DOHH2 (cell line): Measurements from ENCODE around the gene STK17A.

Experiments used
- CTCF ChIP-seq: fragments of 200-600 bp; sonication (generic); IDR thresholded peaks from one replicate; pipeline ENCODE4 v1.5.1; 2014; ENCODE audit warnings: antibody characterized with exemption, mild to moderate bottlenecking, low read depth, low read length; ENCODE audit not compliant: poor library complexity, severe bottlenecking
- EZH2phosphoT487 ChIP-seq: fragments of 200-600 bp; sonication (generic); IDR thresholded peaks from 2 replicates; pipeline ENCODE4 v1.6.1; 2017; ENCODE audit warnings: borderline replicate concordance, mild to moderate bottlenecking, antibody characterized with exemption, low read length, moderate library complexity, mixed read lengths

DNA sequence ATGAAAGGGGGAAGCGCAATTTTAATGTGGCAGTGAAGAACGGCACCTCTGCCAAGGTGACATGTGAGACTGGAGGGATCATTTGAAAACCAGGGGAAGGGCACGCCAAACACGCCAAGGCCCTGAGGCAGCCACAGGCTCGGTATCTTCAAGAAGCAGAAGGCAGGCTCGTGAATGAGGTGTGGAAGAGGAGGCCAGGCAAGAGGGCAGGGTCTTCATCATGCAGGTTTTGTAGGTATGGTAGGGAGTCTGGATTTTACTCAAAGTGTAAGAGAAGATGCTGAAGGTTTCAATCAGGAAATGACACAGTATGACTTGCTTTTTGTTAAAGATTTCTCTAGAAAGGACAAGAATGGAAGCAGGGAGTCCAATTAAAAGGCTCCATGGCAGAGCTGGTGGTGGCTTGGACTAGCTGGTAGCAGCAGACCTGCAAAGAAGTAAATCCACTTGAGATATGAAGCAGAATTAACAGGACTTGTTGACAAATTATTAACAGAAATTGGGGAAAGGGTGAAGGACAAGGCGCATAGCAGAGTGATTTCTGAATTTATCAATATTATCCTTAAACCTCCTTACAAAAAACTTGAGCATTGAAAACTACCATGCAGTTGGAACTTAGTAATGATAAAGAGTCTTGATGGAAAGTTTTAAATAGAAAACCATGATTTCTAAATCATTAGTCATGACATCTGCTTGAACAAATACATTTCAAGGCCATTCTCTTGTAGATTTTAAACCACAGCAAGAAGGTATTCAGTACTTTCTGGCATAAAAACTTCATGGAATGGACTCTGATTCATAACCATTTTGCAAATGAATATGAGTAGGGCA, 76.0 kb downstream of the STK17A start:
- TF ChIP-seq CTCF (no peak), EZH2phosphoT487 (no peak)
